ENCODE measurements around the gene GLG1. TPM values are rescaled to one million over a fixed set of nuclear protein-coding genes. Genes with fewer than 3 reads are reported as not detected.

The GLG1 gene
- total RNA-seq, 1 experiment from 2014 or later, result 487 TPM

DNA sequence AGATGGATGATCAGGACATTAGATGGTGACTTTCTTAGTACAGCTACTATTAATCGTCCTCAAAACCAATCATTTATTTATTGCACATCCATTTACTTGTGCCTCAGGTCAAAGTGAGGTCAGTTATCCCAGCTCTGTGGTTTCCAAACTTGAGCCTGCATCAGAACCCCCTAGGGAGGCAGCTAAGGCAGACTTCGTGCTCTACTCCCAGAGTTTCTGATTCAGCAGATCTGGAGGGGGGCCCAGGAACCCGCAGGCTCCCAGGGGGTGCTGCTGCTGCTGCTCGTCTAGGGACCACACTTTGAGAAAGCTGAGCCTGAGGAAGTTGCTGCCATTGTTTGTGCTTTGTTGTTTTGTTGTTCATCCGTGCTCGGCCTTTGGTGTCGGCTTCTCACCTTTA is 141.6 kb downstream of the GLG1 start:
- Histone ChIP-seq H3K4me3 (ENCODE audit: low read depth, low read length, poor library complexity, severe bottlenecking) (no peak overlapping the region), H3K36me3 (ENCODE audit: insufficient read depth, low read length, poor library complexity, severe bottlenecking) (peaks cover 100% of the 10 kb centered on the region), H3K9me3 (ENCODE audit: low read depth, low read length, poor library complexity, severe bottlenecking) (no peaks in the 10 kb centered on the region), H3K27ac (ENCODE audit: low read depth, low read length, poor library complexity, severe bottlenecking) (peak overlapping the region; percentile 13), H3K4me1 (ENCODE audit: insufficient read depth, low read length, poor library complexity, severe bottlenecking) (peaks cover 5% of the 10 kb centered on the region), H3K27me3 (replicated peaks; ENCODE audit: insufficient read depth, low read depth, low read length, poor library complexity) (no peaks in the 10 kb centered on the region)
- intact Hi-C loops (cut with micrococcal nuclease; ENCODE audit: unreplicated experiment), result no loop called here
- POLR2A ChIA-PET (ENCODE audit: low non-redundant PET), result no interaction called here
- no peak for DNase-seq (ENCODE audit: low spot score)
- no peak for TF ChIP-seq EZH2 (IDR thresholded peaks at IDR 0.05; ENCODE audit: borderline replicate concordance, low read depth, low read length, poor library complexity, severe bottlenecking)
- TF ChIP-seq, protein P1, sequence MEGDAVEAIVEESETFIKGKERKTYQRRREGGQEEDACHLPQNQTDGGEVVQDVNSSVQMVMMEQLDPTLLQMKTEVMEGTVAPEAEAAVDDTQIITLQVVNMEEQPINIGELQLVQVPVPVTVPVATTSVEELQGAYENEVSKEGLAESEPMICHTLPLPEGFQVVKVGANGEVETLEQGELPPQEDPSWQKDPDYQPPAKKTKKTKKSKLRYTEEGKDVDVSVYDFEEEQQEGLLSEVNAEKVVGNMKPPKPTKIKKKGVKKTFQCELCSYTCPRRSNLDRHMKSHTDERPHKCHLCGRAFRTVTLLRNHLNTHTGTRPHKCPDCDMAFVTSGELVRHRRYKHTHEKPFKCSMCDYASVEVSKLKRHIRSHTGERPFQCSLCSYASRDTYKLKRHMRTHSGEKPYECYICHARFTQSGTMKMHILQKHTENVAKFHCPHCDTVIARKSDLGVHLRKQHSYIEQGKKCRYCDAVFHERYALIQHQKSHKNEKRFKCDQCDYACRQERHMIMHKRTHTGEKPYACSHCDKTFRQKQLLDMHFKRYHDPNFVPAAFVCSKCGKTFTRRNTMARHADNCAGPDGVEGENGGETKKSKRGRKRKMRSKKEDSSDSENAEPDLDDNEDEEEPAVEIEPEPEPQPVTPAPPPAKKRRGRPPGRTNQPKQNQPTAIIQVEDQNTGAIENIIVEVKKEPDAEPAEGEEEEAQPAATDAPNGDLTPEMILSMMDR (conservative IDR thresholded peaks at IDR 0.05; ENCODE audit: low read depth, low read length), result no peak
- BruUV-seq (replicated peaks), result no TSS peak
- CTCF ChIA-PET, result no interaction called here

- Histone ChIP-seq H3K9me3 (ENCODE audit: low read depth, low read length, poor library complexity, severe bottlenecking) (no peaks in the 10 kb centered on the region), H3K27me3 (replicated peaks; ENCODE audit: insufficient read depth, low read depth, low read length, poor library complexity) (no peaks in the 10 kb centered on the region), H3K36me3 (ENCODE audit: insufficient read depth, low read length, poor library complexity, severe bottlenecking) (peaks cover 100% of the 10 kb centered on the region), H3K4me3 (ENCODE audit: low read depth, low read length, poor library complexity, severe bottlenecking) (no peak overlapping the region), H3K4me1 (ENCODE audit: insufficient read depth, low read length, poor library complexity, severe bottlenecking) (peaks cover 5% of the 10 kb centered on the region), H3K27ac (ENCODE audit: low read depth, low read length, poor library complexity, severe bottlenecking) (peak overlapping the region; percentile 25)
- ChIA-PET POLR2A (ENCODE audit: low non-redundant PET) (no interaction called here), CTCF (no interaction called here)
- DNase-seq (ENCODE audit: low spot score), result no peak
- intact Hi-C loops (cut with micrococcal nuclease; ENCODE audit: unreplicated experiment), result no loop called here
- no TSS peak for BruUV-seq (replicated peaks)
- no peak for TF ChIP-seq EZH2 (IDR thresholded peaks at IDR 0.05; ENCODE audit: borderline replicate concordance, low read depth, low read length, poor library complexity, severe bottlenecking)
- TF ChIP-seq, protein P1 (conservative IDR thresholded peaks at IDR 0.05; ENCODE audit: low read depth, low read length), result no peak
Measured at GRCh38 chr16:74463888-74464287, 143.0 kb downstream of the GLG1 start.

DNA sequence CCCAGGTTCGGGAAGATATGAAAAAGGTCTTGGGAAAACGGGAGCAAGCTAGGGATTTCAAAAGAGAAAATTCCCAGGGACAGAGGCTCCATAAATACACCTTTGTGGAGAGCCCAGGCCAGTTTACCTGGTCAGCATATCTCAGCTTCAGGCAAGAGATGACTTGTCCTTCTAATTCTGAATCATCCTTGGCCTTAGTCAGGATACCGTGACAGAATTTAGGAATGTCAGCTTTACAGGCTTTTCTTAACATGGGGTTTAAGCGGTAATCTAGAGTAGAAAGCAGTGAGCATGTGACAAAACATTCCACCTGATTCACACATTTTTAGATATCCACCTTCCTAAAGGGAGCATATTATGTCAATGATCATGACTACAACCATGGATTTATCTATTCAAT is 144.6 kb downstream of the GLG1 start:
- H3K27me3 ChIP-seq (replicated peaks; ENCODE audit: insufficient read depth, low read depth, low read length, poor library complexity), result no peaks in the 10 kb centered on the region
- no peaks in the 10 kb centered on the region for H3K9me3 ChIP-seq (ENCODE audit: low read depth, low read length, poor library complexity, severe bottlenecking)
- H3K27ac ChIP-seq (ENCODE audit: low read depth, low read length, poor library complexity, severe bottlenecking), result peak overlapping the region; percentile 12
- H3K4me1 ChIP-seq (ENCODE audit: insufficient read depth, low read length, poor library complexity, severe bottlenecking), result peaks cover 5% of the 10 kb centered on the region
- CTCF ChIA-PET, result no interaction called here
- POLR2A ChIA-PET (ENCODE audit: low non-redundant PET), result no interaction called here
- TF ChIP-seq EZH2 (IDR thresholded peaks at IDR 0.05; ENCODE audit: borderline replicate concordance, low read depth, low read length, poor library complexity, severe bottlenecking), result no peak
- TF ChIP-seq, protein P1 (conservative IDR thresholded peaks at IDR 0.05; ENCODE audit: low read depth, low read length), result no peak
- H3K36me3 ChIP-seq (ENCODE audit: insufficient read depth, low read length, poor library complexity, severe bottlenecking), result peaks cover 100% of the 10 kb centered on the region
- no TSS peak for BruUV-seq (replicated peaks)
- H3K4me3 ChIP-seq (ENCODE audit: low read depth, low read length, poor library complexity, severe bottlenecking), result no peak overlapping the region
- intact Hi-C loops (cut with micrococcal nuclease; ENCODE audit: unreplicated experiment), result no loop called here
- no peak for DNase-seq (ENCODE audit: low spot score)

Measured in A673 (cell line).